C4-2B (cell line): Measurements from ENCODE around the gene ABCD3.

Experiments
- CTCF ChIP-seq: fragments of 450-650 bp; conservative IDR thresholded peaks from 2 replicates; pipeline ENCODE4 v1.5.1; 2017; ENCODE audit warnings: mild to moderate bottlenecking
- ZFX ChIP-seq: fragments of 450-650 bp; IDR thresholded peaks from 2 replicates; pipeline ENCODE4 v1.6.1; 2017

- no peak for TF ChIP-seq CTCF
- TF ChIP-seq ZFX, result no peak
Observed at GRCh38 chr1:94501426-94501825, 83.2 kb downstream of the ABCD3 start.
